ENCODE data around the gene MED9. TPM values are rescaled to one million over a fixed set of nuclear protein-coding genes. Genes with fewer than 3 reads are reported as not detected.

Gene MED9
- total and polyA plus RNA-seq, 9 of the 15 experiments (the other 6 are each of a cell fraction or from before 2014, with no cell fraction given), result 2.2 to 15.8 (median 12.7) TPM

DNA sequence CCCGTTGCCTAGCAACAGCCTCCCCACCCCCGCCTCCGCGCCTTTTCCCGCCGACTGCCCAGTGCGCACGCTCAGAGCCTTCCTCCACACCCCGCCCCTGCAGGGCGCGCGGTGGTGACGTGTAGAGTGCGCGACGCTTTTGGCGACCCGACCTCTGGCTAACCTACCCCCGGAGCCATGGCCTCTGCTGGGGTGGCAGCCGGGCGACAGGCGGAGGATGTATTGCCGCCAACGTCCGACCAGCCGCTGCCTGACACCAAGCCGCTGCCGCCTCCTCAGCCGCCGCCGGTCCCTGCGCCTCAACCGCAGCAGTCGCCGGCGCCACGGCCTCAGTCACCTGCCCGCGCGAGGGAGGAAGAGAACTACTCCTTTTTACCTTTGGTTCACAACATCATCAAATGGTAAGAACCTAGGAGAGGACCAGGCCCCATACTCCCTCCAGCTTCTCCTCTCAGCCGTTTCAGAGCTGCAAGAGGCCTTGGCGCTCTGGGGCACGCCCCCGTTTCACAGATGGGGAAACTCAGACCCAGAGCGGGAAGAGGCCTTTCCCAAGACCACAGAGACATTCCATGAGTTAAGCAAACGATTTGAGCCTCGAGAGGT is at the start of gene MED9 (continued):
- TF ChIP-seq ZFX (CRISPR knock-in tag; IDR thresholded peaks at IDR 0.05), result peak; percentile 92
- TF ChIP-seq ETV6 (IDR thresholded peaks at IDR 0.05; ENCODE audit: borderline replicate concordance in 1 of 2, low read depth in 2 of 2, low read length in 1 of 2), result no peak
- TF ChIP-seq ETV6 (CRISPR knock-in tag; IDR thresholded peaks at IDR 0.05; ENCODE audit: borderline replicate concordance), result 0 out of 2 replicates have a peak, but pooled peaks have one; percentile 32
- TF ChIP-seq MTA3 (IDR thresholded peaks at IDR 0.05; ENCODE audit: borderline replicate concordance), result peak; percentile 43; the same call in 1 of the 2 replicates
- no peak for TF ChIP-seq TRIM28 (IDR thresholded peaks at IDR 0.05)
- TF ChIP-seq EGR1 (conservative IDR thresholded peaks at IDR 0.05), result peak; percentile 90
- TF ChIP-seq HMG20B (CRISPR knock-in tag; IDR thresholded peaks at IDR 0.05), result no peak
- TF ChIP-seq PPARD (CRISPR knock-in tag; IDR thresholded peaks at IDR 0.05), result no peak
- TF ChIP-seq ZNF197 (CRISPR knock-in tag; IDR thresholded peaks at IDR 0.05; ENCODE audit: low read depth), result no peak
- no peak for TF ChIP-seq U2AF1 (optimal IDR thresholded peaks at IDR 0.05; ENCODE audit: low read depth, low read length)
- no peak for TF ChIP-seq ZNF316 (IDR thresholded peaks at IDR 0.05)
- no peak for TF ChIP-seq ZNF174 (CRISPR knock-in tag; IDR thresholded peaks at IDR 0.05)
- TF ChIP-seq, protein P1, sequence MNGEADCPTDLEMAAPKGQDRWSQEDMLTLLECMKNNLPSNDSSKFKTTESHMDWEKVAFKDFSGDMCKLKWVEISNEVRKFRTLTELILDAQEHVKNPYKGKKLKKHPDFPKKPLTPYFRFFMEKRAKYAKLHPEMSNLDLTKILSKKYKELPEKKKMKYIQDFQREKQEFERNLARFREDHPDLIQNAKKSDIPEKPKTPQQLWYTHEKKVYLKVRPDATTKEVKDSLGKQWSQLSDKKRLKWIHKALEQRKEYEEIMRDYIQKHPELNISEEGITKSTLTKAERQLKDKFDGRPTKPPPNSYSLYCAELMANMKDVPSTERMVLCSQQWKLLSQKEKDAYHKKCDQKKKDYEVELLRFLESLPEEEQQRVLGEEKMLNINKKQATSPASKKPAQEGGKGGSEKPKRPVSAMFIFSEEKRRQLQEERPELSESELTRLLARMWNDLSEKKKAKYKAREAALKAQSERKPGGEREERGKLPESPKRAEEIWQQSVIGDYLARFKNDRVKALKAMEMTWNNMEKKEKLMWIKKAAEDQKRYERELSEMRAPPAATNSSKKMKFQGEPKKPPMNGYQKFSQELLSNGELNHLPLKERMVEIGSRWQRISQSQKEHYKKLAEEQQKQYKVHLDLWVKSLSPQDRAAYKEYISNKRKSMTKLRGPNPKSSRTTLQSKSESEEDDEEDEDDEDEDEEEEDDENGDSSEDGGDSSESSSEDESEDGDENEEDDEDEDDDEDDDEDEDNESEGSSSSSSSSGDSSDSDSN (IDR thresholded peaks at IDR 0.05; ENCODE audit: borderline replicate concordance in 1 of 2, low read depth in 2 of 2, low read length in 2 of 2), result no peak
- TF ChIP-seq ATF7 (IDR thresholded peaks at IDR 0.05), result peak; percentile 51
- TF ChIP-seq SREBF2 (CRISPR knock-in tag; IDR thresholded peaks at IDR 0.05), result no peak
- TF ChIP-seq NONO (IDR thresholded peaks at IDR 0.05; ENCODE audit: low read depth in 2 of 2, low read length in 1 of 2), result peak in 1 of 2 experiments; percentile 30; a peak in 1 of 4 replicates
- TF ChIP-seq KHSRP (IDR thresholded peaks at IDR 0.05), result 0 out of 2 replicates have a peak, but pooled peaks have one; percentile 46
- TF ChIP-seq, protein P2, sequence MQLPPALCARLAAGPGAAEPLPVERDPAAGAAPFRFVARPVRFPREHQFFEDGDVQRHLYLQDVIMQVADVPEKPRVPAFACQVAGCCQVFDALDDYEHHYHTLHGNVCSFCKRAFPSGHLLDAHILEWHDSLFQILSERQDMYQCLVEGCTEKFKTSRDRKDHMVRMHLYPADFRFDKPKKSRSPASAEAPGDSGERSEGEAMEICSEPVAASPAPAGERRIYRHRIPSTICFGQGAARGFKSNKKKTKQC (CRISPR knock-in tag; IDR thresholded peaks at IDR 0.05), result 0 out of 2 replicates have a peak, but pooled peaks have one; percentile 51
- no peak for TF ChIP-seq SRSF1 (IDR thresholded peaks at IDR 0.05; ENCODE audit: low read depth, low read length)
- TF ChIP-seq, protein P3, sequence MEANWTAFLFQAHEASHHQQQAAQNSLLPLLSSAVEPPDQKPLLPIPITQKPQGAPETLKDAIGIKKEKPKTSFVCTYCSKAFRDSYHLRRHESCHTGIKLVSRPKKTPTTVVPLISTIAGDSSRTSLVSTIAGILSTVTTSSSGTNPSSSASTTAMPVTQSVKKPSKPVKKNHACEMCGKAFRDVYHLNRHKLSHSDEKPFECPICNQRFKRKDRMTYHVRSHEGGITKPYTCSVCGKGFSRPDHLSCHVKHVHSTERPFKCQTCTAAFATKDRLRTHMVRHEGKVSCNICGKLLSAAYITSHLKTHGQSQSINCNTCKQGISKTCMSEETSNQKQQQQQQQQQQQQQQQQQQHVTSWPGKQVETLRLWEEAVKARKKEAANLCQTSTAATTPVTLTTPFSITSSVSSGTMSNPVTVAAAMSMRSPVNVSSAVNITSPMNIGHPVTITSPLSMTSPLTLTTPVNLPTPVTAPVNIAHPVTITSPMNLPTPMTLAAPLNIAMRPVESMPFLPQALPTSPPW (CRISPR knock-in tag; IDR thresholded peaks at IDR 0.05), result peak; percentile 95
- TF ChIP-seq, protein P4, sequence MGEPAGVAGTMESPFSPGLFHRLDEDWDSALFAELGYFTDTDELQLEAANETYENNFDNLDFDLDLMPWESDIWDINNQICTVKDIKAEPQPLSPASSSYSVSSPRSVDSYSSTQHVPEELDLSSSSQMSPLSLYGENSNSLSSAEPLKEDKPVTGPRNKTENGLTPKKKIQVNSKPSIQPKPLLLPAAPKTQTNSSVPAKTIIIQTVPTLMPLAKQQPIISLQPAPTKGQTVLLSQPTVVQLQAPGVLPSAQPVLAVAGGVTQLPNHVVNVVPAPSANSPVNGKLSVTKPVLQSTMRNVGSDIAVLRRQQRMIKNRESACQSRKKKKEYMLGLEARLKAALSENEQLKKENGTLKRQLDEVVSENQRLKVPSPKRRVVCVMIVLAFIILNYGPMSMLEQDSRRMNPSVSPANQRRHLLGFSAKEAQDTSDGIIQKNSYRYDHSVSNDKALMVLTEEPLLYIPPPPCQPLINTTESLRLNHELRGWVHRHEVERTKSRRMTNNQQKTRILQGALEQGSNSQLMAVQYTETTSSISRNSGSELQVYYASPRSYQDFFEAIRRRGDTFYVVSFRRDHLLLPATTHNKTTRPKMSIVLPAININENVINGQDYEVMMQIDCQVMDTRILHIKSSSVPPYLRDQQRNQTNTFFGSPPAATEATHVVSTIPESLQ (CRISPR knock-in tag; IDR thresholded peaks at IDR 0.05), result peak; percentile 73; the same call in 1 of the 2 replicates
- no peak for TF ChIP-seq ZNF3 (CRISPR knock-in tag; IDR thresholded peaks at IDR 0.05)
- no peak for TF ChIP-seq MEIS2 (IDR thresholded peaks at IDR 0.05; ENCODE audit: partially characterized antibody)

Data from K562 (cell line).